DMS79 treated with DMSO at 0.1 percent for 48 hours (cell line): Measurements from ENCODE around the gene KRTAP19-1.
"Not testable (repeated sequence)": the region's sequence is repeated elsewhere in the genome, so short reads cannot be mapped to it uniquely, and the experiment has no call there.

ENCODE experiments used
- DNase-seq: peaks from one replicate; lab custom pipeline; 2025; lab: John Stamatoyannopoulos, UW

KRTAP19-1 gene

DNA sequence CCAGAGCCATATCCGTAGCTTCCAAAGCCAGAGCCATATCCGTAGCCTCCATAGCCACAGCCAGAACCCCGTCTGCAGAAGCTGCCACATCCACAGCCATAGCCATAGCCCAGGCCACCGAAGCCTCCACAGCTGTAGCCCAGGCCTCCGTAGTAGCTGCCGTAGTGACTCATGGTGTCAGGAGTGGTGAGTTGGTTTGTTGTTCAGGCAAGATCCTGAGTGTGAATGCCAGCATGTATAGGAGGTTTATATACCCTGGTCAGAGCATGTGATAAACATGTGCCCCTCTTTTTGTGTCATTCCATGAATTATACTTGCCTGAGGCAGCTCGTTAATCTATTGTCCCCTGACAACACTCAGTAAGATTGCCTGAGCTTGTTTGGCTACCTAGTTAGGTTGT, at the start of gene KRTAP19-1:
KRTAP19-1 (minus strand) TSS at position 223 of the 400 bp plus-strand sequence; CDS start at position 173, 50 bp downstream.
- no peak for DNase-seq

- no peak for DNase-seq
Measured at GRCh38 chr21:30518876-30519275, 38.7 kb upstream of the KRTAP19-1 start.

DNA sequence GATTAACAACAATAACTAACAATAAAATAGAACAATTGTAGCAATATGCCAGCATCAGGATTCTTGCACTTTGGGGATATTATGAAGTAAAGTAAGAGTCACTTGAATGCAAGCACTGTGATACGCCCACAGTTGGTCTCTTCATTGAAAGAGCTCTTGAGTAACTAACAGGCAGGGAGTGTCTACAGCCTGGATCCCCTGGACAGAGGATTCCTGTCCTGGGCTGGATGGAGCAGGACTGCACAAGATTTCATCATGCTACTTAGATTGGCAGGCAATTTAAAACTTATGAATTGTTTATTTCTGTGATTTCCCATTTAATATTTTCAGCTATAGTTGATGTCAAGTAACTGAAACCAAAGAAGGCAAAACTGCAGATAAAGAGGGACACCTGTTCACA, 35.5 kb upstream of the KRTAP19-1 start:
- no peak for DNase-seq

DNA sequence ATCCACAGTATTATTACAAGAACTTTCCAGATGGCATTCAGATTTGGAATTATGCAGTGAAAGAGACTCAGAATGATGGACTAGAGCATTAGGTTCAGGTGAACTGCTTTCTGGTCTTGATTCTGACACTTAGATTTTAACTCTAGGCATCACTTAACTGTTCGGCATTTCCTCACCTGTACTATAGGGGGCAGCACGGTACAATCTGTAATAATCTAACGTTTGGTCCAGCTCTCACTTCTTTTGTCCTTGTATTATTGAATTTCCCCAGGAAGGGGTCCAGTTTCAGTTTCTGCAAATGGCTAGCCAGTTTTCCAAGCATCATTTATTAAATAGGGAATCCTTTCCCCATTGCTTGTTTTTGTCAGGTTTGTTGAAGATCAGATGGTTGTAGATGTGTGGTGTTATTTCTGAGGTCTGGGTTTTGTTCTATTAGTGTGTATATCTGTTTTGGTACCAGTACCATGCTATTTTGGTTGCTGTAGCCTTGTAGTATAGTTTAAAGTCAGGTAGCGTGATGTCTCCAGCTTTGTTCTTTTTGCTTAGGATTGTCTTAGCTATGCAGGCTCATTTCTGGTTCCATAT, 25.5 kb upstream of the KRTAP19-1 start:
- not testable (repeated sequence) for DNase-seq

- DNase-seq: no peak
Measured at GRCh38 chr21:30502041-30502440, 21.9 kb upstream of the KRTAP19-1 start, which contains the start of gene KRTAP19-5. TSS of gene KRTAP19-5 (minus strand) at chr21:30502141. CDS start at chr21:30502090, 51 bp downstream.

DNA sequence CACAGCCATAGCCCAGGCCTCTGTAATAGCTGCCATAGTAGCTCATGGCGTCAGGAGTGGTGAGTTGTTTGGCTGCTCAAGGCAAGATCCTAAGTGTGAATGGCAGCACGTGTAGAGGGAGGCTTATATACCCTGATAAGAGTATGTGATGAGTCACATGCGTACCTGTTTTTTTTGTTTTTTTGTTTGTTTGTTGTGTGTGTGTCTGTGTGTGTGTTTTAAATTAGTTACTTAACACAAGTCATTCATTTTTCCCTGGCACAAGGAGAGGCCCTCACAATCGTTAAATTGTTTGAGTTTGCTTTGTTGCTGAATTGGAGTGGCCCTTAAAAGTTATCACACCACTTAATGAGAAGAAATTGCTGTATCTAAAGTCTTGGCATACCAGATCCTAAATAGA, 16.9 kb upstream of the KRTAP19-1 start, which contains the start of gene KRTAP19-4:
KRTAP19-4 (minus strand) TSS at position 101 of the 400 bp plus-strand sequence; CDS start at position 46, 55 bp downstream.
- no peak for DNase-seq

DNA sequence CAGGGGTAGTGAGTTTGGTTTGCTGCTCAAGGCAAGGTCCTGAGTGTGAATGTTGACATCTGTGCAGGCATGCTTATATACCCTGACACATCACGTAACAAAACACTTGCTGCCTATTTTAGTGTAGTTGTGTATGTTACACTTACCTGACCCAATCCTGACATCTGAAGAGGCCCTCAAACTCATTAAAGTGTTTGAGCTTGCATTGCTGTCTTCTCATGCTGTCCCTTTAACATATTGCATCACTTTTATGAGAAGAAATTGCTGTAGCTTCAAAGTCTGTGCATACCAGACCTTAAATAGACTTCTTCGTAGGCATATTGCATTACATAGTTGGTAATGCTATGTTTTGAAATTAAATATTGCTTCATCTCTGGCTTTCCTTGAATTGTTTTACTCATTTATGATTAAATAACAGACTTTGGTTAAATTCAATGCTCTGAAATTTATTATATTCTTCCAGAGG, 11.8 kb upstream of the KRTAP19-1 start, which contains the start of gene KRTAP19-3:
KRTAP19-3 (minus strand) TSS at position 51 of the 466 bp plus-strand sequence. CDS start 56 bp downstream, outside the sequence.
- no peak for DNase-seq

- DNase-seq: no peak
Measured at GRCh38 chr21:30487336-30487735, 7.2 kb upstream of the KRTAP19-1 start, which contains the start of gene KRTAP19-2. TSS of gene KRTAP19-2 (minus strand) at chr21:30487436. CDS start at chr21:30487348, 88 bp downstream.

DNA sequence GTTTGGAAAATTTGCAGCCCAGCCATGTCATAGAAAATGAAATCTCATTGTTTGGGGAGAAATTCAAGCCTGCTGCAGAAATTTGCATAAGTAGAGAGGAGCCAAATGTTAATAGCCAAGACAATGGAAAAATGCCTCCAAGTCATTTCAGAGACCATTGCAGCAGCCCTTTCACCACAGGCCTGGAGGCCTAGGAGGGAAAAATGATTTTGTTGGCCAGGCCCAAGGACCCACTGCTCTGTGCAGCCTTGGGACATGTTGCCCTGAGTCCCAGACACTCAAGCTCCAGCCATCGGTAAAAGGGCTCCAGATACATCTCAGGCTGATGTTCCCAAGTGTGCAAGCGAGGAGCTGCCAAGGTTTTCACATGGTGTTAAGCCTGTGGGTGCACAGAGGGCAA, 6.0 kb upstream of the KRTAP19-1 start:
- no peak for DNase-seq

DNA sequence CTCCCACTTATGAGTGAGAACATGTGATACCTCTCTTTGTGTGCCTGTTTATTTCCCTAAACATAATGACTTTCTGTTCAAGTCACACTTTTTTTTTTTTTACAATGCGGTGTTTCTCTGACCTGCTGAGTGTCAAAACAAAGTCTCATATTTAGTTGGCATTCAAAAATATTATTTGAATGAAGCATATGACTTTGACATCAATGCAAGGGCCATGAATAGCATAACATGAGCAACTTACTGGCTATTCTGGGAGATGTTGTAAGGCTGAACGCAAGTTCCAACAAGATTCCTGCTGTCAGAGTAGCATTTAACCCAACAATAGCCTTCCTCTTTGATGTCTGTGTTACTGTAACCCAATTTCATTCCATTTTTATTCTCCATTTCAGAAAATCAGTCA, 2.0 kb upstream of the KRTAP19-1 start:
- no peak for DNase-seq

DNA sequence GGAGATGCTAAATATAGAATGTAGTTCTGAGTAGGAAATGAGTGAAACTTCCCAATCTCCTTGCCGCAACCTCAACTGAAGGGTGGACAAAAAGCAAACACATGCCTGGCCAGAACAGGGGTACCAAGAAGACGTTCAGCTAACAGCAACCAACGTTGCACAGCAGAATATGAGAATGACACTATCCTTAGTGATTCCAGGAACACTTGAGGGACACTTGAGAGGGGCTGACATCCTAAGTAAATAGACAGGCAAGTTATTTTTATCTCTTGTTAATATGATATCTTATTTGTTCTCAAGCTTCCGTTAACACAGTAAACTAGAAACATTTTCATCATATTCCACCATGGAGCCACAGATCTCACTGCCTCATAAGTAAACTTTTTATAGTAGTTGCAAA, 908 bp downstream of the KRTAP19-1 start:
- no peak for DNase-seq

DNA sequence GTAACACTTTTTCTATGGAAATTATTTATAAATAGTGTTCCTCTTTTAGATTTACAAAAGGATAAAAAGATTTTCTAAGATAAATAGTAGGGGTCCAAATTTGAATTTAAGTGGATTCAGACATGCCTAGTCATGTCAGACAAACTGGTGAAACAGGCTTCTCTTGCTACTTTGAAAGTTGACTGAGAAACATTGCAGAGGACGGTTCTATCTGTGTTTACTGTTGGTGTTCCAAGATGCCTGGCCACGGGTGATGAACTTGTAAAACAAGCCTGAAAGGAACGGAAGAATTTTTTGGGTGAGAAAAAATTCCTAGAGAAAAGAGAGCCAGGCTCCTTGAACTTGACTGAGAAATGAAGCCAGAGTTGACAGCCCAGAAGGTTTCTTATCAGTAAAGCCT, 2.2 kb downstream of the KRTAP19-1 start:
- no peak for DNase-seq

DNA sequence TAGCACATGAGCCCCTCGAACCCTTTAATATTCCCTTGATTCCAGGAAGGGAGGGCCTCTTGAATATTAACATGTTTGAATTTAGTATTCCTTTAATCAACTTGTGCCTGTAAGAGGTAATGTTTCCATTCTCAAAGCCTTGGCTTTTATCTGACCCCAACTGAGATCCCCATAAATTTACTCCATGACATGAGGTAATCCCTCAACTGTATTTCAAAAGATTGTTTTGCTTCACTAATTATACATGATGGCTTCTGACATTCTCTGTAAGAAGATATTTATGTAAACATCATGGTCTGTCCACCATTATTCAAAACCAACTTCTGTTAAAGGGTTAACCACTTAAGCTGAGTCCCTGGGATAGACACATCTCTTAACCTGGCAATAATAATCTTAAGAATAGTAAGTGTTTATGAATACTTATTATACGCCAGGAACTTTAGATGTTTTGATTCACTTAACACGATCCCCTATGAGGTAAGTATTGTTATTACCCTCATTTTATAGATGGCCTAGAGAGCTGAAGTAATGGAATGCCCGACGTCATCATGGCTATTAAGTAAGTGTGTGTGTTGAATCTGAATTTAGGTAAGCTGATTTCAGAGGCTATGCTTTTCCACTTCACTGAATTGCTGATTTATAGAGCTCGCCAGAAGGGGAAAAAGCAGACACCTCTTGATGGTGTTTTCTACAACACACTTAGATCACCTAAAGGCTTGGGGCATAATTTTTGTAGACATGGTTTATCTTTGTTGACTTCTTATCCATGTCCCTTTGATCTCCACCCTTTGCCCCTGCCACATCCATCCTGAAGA, 11.1 kb downstream of the KRTAP19-1 start:
- DNase-seq: no peak

- no peak for DNase-seq
Measured at GRCh38 chr21:30463713-30464112, 16.5 kb downstream of the KRTAP19-1 start.

GRCh38 chr21:30448514-30448913, 31.7 kb downstream of the KRTAP19-1 start:
- DNase-seq: no peak

GRCh38 chr21:30447056-30447455, 33.1 kb downstream of the KRTAP19-1 start:
- DNase-seq: no peak

- DNase-seq: no peak
Measured at GRCh38 chr21:30444204-30444603, 36.0 kb downstream of the KRTAP19-1 start.

DNA sequence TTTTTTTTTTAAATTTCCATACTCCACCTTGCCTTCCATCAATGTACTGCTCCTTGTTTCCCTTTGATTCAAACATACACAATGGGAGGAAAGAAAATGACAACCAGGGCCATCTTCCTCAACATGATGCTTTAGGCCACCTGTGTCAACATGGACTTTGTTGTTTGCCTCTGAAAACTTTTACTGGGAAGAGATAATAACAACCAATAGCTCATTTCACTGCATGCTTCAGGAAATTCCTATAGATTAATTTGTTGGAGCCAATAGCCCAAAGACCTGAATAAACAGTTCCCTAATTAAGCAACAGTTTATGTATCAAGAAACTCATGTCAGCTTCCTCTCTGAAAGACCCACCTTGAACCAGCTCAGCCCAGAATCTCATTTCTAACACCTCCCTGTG, 36.9 kb downstream of the KRTAP19-1 start:
- no peak for DNase-seq

- DNase-seq: no peak
Measured at GRCh38 chr21:30439975-30440374, 40.2 kb downstream of the KRTAP19-1 start, which contains the start of gene KRTAP15-1. TSS of gene KRTAP15-1 (plus strand) at chr21:30440275. CDS start at chr21:30440328, 53 bp downstream.

DNA sequence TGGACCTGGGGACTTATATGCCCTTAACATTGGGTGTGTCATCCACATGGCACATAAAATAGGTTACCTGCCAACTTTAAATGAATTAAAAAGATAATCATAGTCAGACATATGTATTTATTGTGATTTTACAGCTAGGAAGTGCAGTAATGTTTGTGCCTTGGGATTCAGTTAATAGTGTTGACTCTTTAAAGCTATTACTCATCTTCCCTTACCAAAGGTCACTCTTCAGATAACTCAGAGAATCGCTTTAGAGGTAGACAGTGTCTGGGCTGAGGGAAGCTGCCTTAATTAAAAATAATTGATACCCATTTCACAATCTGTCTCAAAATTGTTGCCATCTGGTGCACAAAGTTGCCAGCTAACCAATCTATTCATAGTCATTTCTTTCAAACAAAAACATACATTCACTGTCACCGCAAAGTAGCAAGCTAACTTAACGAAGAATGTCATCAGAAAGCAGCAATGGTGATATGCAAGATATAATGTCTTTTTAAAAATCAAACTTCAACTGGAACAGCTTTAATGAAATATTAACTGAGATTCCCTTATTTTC, 43.1 kb downstream of the KRTAP19-1 start:
- no peak for DNase-seq

DNA sequence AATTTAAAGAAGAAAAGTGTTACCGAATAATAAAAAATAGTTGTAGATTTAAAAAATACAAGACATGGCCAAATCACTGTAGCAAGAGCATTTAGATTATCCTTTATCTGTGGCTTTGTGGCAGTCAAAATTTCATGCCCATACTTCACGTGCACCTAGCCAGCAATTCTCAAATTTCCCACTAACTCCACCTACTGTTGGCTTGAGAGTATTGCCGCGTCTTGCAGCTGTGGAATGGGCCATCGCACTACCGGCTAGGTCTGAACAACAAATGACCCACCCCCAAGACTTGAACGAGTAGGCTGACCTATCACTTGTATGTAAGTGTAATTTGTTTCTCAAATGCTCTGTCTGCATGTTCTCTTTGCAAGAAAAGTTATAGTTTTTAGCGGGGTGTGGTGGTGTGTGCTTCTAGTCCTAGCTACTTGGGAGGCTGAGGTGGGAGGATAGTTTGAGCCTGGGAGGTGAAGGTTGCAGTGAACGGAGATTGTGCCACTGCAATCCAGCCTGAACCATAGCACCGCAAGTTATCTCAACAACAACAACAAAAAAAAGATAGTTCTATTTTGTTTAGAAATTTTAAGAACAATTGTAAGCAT, 46.0 kb downstream of the KRTAP19-1 start:
- no peak for DNase-seq

GRCh38 chr21:30430170-30430655, 50.0 kb downstream of the KRTAP19-1 start, which contains the start of gene KRTAP13-4:
TSS of gene KRTAP13-4 (plus strand) at chr21:30430220. CDS start at chr21:30430276, 56 bp downstream.
- no peak for DNase-seq
